Endometrial microvascular endothelial cells (primary cell): ENCODE data around the gene MORN5. TPM values are rescaled to one million over a fixed set of nuclear protein-coding genes. Genes with fewer than 3 reads are reported as not detected.

Experiments used
- in situ Hi-C: cut with HindIII; loops from 2 replicates; pipeline ENCODE4 v1.10.0; 2017; ENCODE audit warnings: low sequenced_read_pairs, low pct_unique_long_range_greater_than_20kb; ENCODE audit errors: inconsistent ontology term
- total RNA-seq: library from RNA; depleted of rRNA; stranded (reverse); fragments of >200 nt; gene quantifications from one replicate; pipeline ENCODE4 v1.2.3, GENCODE V29; 2015; ENCODE audit errors: inconsistent ontology term

MORN5 gene
- total RNA-seq, 1 donor from 2014 or later = not detected

GRCh38 chr9:122122903-122123632, 36.6 kb upstream of the MORN5 start:
- in situ Hi-C loops = no loop called here

GRCh38 chr9:122124048-122124447, 35.7 kb upstream of the MORN5 start:
- in situ Hi-C loops = no loop called here

- in situ Hi-C loops = no loop called here
These were observed 35.2 kb upstream of the MORN5 start for GRCh38 chr9:122124528-122124927.

- in situ Hi-C loops = no loop called here
These were observed 34.6 kb upstream of the MORN5 start for GRCh38 chr9:122125158-122125508.

GRCh38 chr9:122125509-122126330, 34.0 kb upstream of the MORN5 start:
- in situ Hi-C loops = no loop called here

- in situ Hi-C loops = no loop called here
These were observed 33.1 kb upstream of the MORN5 start for GRCh38 chr9:122126331-122127261.

- in situ Hi-C loops = no loop called here
These were observed 32.3 kb upstream of the MORN5 start for GRCh38 chr9:122127396-122127798.

GRCh38 chr9:122128007-122128968, 31.4 kb upstream of the MORN5 start:
- in situ Hi-C loops = no loop called here

GRCh38 chr9:122128969-122129343, 30.8 kb upstream of the MORN5 start:
- in situ Hi-C loops = no loop called here

GRCh38 chr9:122129969-122130368, 29.7 kb upstream of the MORN5 start:
- in situ Hi-C loops = no loop called here

GRCh38 chr9:122130837-122131236, 28.9 kb upstream of the MORN5 start:
- in situ Hi-C loops = no loop called here

- in situ Hi-C loops = no loop called here
These were observed 28.2 kb upstream of the MORN5 start for GRCh38 chr9:122131401-122132001.

GRCh38 chr9:122132539-122132938, 27.2 kb upstream of the MORN5 start:
- in situ Hi-C loops = no loop called here

GRCh38 chr9:122133263-122133983, 26.3 kb upstream of the MORN5 start:
- in situ Hi-C loops = no loop called here

GRCh38 chr9:122133984-122134535, 25.6 kb upstream of the MORN5 start:
- in situ Hi-C loops = no loop called here

GRCh38 chr9:122134822-122135528, 24.7 kb upstream of the MORN5 start:
- in situ Hi-C loops = no loop called here

GRCh38 chr9:122135529-122135859, 24.2 kb upstream of the MORN5 start:
- in situ Hi-C loops = no loop called here
